GM12891 (cell line): ENCODE measurements around the gene FOXN4.

Experiments used
- PAX5 ChIP-seq: IDR thresholded peaks from 2 replicates; pipeline ENCODE4 v1.6.1; 2011; ENCODE audit warnings: low read length, moderate library complexity, mild to moderate bottlenecking; ENCODE audit not compliant: insufficient read depth, severe bottlenecking
- POLR2A ChIP-seq: IDR thresholded peaks from 2 replicates; pipeline ENCODE4 v1.6.1; 2011; ENCODE audit warnings: low read depth, low read length, control low read depth
- POLR2AphosphoS5 ChIP-seq: IDR thresholded peaks from 2 replicates; pipeline ENCODE4 v1.6.1; 2011; ENCODE audit warnings: low read depth, low read length, control low read depth
- POU2F2 ChIP-seq: IDR thresholded peaks from 2 replicates; pipeline ENCODE4 v1.6.1; 2011; ENCODE audit warnings: low read depth, mild to moderate bottlenecking, control low read depth, low read length, moderate library complexity
- SPI1 ChIP-seq: IDR thresholded peaks from 2 replicates; pipeline ENCODE4 v1.6.1; 2011; ENCODE audit warnings: low read depth, low read length, control low read depth
- TAF1 ChIP-seq: IDR thresholded peaks from 2 replicates; pipeline ENCODE4 v1.6.1; 2011; ENCODE audit warnings: low read depth, low read length, control low read depth

DNA sequence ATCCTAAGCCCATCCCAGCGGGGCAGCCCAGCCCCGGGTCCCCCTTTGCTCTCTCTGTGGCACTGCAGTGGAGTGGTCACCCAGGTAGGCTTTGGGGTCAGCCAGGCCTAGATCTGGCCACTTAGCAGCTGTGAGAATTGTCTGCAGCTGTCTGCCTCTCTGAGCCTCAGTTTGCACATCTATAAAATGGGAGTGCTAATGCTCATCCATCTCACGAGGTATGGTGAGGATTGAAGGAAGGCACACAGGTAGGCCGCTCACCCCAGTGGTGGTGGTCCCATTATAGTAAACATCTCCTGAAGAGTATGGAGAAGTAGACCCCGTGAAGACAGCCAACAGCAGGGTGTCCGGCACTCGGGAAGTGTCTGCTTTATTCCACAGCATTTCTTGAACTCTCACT is 9.2 kb downstream of the FOXN4 start:
- no peak for TF ChIP-seq POLR2A
- TF ChIP-seq TAF1, result no peak
- no peak for TF ChIP-seq POLR2AphosphoS5
- TF ChIP-seq PAX5, result no peak
- TF ChIP-seq POU2F2, result no peak
- TF ChIP-seq SPI1, result no peak
